ENCODE results near the gene RUFY3.

Gene RUFY3

DNA sequence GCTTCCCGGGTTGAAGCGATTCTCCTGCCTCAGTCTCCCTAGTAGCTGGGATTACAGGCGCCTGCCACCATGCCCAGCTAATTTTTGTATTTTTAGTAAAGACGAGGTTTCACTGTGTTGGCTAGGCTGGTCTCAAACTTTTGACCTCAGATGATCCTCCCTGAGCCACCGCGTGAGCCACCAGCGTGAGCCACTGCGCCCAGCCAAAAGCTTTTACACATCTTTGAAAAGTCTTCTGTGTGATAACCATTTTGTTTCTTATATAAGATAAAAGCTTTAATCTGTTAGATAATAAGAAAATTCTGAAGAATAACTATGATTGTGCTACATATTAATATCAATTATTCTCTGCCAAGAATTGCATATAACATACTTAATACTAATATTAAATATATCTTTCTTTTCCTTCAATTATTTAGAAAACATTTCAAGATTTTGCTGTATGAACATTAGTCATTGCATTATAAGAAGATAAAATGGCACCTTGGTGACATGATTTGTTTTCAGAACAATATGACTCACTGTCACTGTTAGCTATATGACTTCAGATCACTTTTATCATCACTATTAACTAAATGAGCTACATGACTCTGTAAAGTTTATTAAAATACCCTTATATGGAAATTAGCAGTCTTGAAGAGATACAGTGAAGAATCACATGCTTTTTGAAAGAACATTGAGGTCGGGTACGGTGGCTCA, 33.4 kb downstream of the RUFY3 start:
- no peak for DNase-seq (ENCODE audit: low read depth in 1 of 2, low spot score in 1 of 2)
- H3K27ac ChIP-seq (replicated peaks), result no peak overlapping the region
- no peak overlapping the region for H3K4me3 ChIP-seq (replicated peaks; ENCODE audit: insufficient read depth, low read length)
- no peaks in the 10 kb centered on the region for H3K27me3 ChIP-seq (ENCODE audit: insufficient read depth, poor library complexity, severe bottlenecking)
- TF ChIP-seq, protein P1, sequence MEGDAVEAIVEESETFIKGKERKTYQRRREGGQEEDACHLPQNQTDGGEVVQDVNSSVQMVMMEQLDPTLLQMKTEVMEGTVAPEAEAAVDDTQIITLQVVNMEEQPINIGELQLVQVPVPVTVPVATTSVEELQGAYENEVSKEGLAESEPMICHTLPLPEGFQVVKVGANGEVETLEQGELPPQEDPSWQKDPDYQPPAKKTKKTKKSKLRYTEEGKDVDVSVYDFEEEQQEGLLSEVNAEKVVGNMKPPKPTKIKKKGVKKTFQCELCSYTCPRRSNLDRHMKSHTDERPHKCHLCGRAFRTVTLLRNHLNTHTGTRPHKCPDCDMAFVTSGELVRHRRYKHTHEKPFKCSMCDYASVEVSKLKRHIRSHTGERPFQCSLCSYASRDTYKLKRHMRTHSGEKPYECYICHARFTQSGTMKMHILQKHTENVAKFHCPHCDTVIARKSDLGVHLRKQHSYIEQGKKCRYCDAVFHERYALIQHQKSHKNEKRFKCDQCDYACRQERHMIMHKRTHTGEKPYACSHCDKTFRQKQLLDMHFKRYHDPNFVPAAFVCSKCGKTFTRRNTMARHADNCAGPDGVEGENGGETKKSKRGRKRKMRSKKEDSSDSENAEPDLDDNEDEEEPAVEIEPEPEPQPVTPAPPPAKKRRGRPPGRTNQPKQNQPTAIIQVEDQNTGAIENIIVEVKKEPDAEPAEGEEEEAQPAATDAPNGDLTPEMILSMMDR (IDR thresholded peaks at IDR 0.05; ENCODE audit: insufficient read depth, low read length), result no peak
- TF ChIP-seq, protein P2, sequence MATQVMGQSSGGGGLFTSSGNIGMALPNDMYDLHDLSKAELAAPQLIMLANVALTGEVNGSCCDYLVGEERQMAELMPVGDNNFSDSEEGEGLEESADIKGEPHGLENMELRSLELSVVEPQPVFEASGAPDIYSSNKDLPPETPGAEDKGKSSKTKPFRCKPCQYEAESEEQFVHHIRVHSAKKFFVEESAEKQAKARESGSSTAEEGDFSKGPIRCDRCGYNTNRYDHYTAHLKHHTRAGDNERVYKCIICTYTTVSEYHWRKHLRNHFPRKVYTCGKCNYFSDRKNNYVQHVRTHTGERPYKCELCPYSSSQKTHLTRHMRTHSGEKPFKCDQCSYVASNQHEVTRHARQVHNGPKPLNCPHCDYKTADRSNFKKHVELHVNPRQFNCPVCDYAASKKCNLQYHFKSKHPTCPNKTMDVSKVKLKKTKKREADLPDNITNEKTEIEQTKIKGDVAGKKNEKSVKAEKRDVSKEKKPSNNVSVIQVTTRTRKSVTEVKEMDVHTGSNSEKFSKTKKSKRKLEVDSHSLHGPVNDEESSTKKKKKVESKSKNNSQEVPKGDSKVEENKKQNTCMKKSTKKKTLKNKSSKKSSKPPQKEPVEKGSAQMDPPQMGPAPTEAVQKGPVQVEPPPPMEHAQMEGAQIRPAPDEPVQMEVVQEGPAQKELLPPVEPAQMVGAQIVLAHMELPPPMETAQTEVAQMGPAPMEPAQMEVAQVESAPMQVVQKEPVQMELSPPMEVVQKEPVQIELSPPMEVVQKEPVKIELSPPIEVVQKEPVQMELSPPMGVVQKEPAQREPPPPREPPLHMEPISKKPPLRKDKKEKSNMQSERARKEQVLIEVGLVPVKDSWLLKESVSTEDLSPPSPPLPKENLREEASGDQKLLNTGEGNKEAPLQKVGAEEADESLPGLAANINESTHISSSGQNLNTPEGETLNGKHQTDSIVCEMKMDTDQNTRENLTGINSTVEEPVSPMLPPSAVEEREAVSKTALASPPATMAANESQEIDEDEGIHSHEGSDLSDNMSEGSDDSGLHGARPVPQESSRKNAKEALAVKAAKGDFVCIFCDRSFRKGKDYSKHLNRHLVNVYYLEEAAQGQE (IDR thresholded peaks at IDR 0.05; ENCODE audit: insufficient replicate concordance, low read depth), result no peak
- TF ChIP-seq POLR2AphosphoS5 (IDR thresholded peaks at IDR 0.05; ENCODE audit: low read depth) (no peak), SPI1 (IDR thresholded peaks at IDR 0.05; ENCODE audit: borderline replicate concordance, low read depth) (no peak), GABPA (IDR thresholded peaks at IDR 0.05; ENCODE audit: low read depth) (no peak)

GRCh38 chr4:70759126-70759525, 37.4 kb downstream of the RUFY3 start:
- no peak overlapping the region for H3K27ac ChIP-seq (replicated peaks)
- H3K4me3 ChIP-seq (replicated peaks; ENCODE audit: insufficient read depth, low read length), result no peak overlapping the region
- H3K27me3 ChIP-seq (ENCODE audit: insufficient read depth, poor library complexity, severe bottlenecking), result no peaks in the 10 kb centered on the region
- no peak for DNase-seq (ENCODE audit: low read depth in 1 of 2, low spot score in 1 of 2)
- no peak for TF ChIP-seq GABPA (IDR thresholded peaks at IDR 0.05; ENCODE audit: low read depth)
- TF ChIP-seq POLR2AphosphoS5 (IDR thresholded peaks at IDR 0.05; ENCODE audit: low read depth), result no peak
- TF ChIP-seq SPI1 (IDR thresholded peaks at IDR 0.05; ENCODE audit: borderline replicate concordance, low read depth), result no peak
- TF ChIP-seq, protein P2 (IDR thresholded peaks at IDR 0.05; ENCODE audit: insufficient replicate concordance, low read depth), result no peak
- TF ChIP-seq, protein P1 (IDR thresholded peaks at IDR 0.05; ENCODE audit: insufficient read depth, low read length), result no peak

- no peak for DNase-seq (ENCODE audit: low read depth in 1 of 2, low spot score in 1 of 2)
- TF ChIP-seq POLR2AphosphoS5 (IDR thresholded peaks at IDR 0.05; ENCODE audit: low read depth) (no peak), GABPA (IDR thresholded peaks at IDR 0.05; ENCODE audit: low read depth) (no peak), SPI1 (IDR thresholded peaks at IDR 0.05; ENCODE audit: borderline replicate concordance, low read depth) (no peak)
- TF ChIP-seq, protein P2 (IDR thresholded peaks at IDR 0.05; ENCODE audit: insufficient replicate concordance, low read depth), result no peak
- TF ChIP-seq, protein P1 (IDR thresholded peaks at IDR 0.05; ENCODE audit: insufficient read depth, low read length), result no peak
- H3K4me3 ChIP-seq (replicated peaks; ENCODE audit: insufficient read depth, low read length), result no peak overlapping the region
- no peaks in the 10 kb centered on the region for H3K27me3 ChIP-seq (ENCODE audit: insufficient read depth, poor library complexity, severe bottlenecking)
- H3K27ac ChIP-seq (replicated peaks), result no peak overlapping the region
Measured at GRCh38 chr4:70759627-70760026, 37.9 kb downstream of the RUFY3 start.
